GM06990 (cell line): ENCODE results near the gene SLC35F6.

Experiments used
- DNase-seq: peaks from one replicate; pipeline ENCODE4 v3.0.0-alpha.2; 2011; ENCODE audit not compliant: insufficient read length; ENCODE audit errors: extremely low read depth
- H3K27me3 ChIP-seq: replicated peaks from 2 replicates; pipeline ENCODE4 v1.6.0; 2011; ENCODE audit warnings: low read length; ENCODE audit not compliant: control insufficient read depth, insufficient read depth
- H3K36me3 ChIP-seq: 2 replicates; pipeline ENCODE4 v1.5.1; 2011; ENCODE audit warnings: low read length; ENCODE audit not compliant: control insufficient read depth, insufficient read depth
- H3K4me3 ChIP-seq: replicated peaks from 2 replicates; pipeline ENCODE4 v1.5.1; 2011; ENCODE audit warnings: low read depth, mild to moderate bottlenecking, control low read depth, low read length
- CTCF ChIP-seq: IDR thresholded peaks from 2 replicates; pipeline ENCODE4 v1.5.1; 2011; ENCODE audit warnings: low read length, control low read depth, mild to moderate bottlenecking, inconsistent platforms; ENCODE audit not compliant: insufficient read depth, poor library complexity, severe bottlenecking

SLC35F6 gene

GRCh38 chr2:26754539-26754938, 9.5 kb upstream of the SLC35F6 start:
- no peak for TF ChIP-seq CTCF
- H3K4me3 ChIP-seq: no peak overlapping the region
- no peaks in the 10 kb centered on the region for H3K36me3 ChIP-seq
- no peak for DNase-seq
- no peaks in the 10 kb centered on the region for H3K27me3 ChIP-seq

GRCh38 chr2:26754972-26755670, 9.0 kb upstream of the SLC35F6 start:
- Histone ChIP-seq H3K4me3 (no peak overlapping the region), H3K36me3 (no peaks in the 10 kb centered on the region), H3K27me3 (no peaks in the 10 kb centered on the region)
- no peak for TF ChIP-seq CTCF
- no peak for DNase-seq

- DNase-seq: no peak
- Histone ChIP-seq H3K36me3 (no peaks in the 10 kb centered on the region), H3K4me3 (no peak overlapping the region), H3K27me3 (no peaks in the 10 kb centered on the region)
- TF ChIP-seq CTCF: no peak
Measured at GRCh38 chr2:26756337-26756736, 7.7 kb upstream of the SLC35F6 start.

GRCh38 chr2:26757873-26758789, 6.0 kb upstream of the SLC35F6 start:
- no peak for TF ChIP-seq CTCF
- H3K36me3 ChIP-seq: no peaks in the 10 kb centered on the region
- DNase-seq: no peak
- no peak overlapping the region for H3K4me3 ChIP-seq
- no peaks in the 10 kb centered on the region for H3K27me3 ChIP-seq

GRCh38 chr2:26758790-26759321, 5.2 kb upstream of the SLC35F6 start:
- TF ChIP-seq CTCF: no peak
- Histone ChIP-seq H3K36me3 (no peaks in the 10 kb centered on the region), H3K27me3 (no peaks in the 10 kb centered on the region), H3K4me3 (no peak overlapping the region)
- no peak for DNase-seq
